GM23338 (cell line): ENCODE measurements around the gene CD164. TPM values are rescaled to one million over a fixed set of nuclear protein-coding genes. Genes with fewer than 3 reads are reported as not detected.

Source experiments
- ATAC-seq: fragments of 200-7000 bp; cut with Tn5 transposase; 3 replicates; pipeline ENCODE4 v1.9.1; 2020
- DNase-seq: peaks from one replicate; pipeline ENCODE4 v3.0.0-alpha.2; 2015; ENCODE audit warnings: low spot score
- H2AFZ ChIP-seq: fragments of 200-600 bp; sonication (generic); 2 replicates; pipeline ENCODE4 v1.8.0; 2016; ENCODE audit warnings: antibody characterized with exemption, mild to moderate bottlenecking, moderate library complexity
- H3F3A ChIP-seq: fragments of 200-600 bp; sonication (generic); replicated peaks from 2 replicates; pipeline ENCODE4 v1.8.0; 2017; ENCODE audit warnings: antibody characterized with exemption, mixed run types, low read depth
- H3K27ac ChIP-seq: fragments of 200-600 bp; sonication (generic); 2 replicates; pipeline ENCODE4 v1.6.1; 2016; ENCODE audit warnings: low read depth
- H3K27me3 ChIP-seq: fragments of 200-600 bp; sonication (generic); 2 replicates; pipeline ENCODE4 v1.8.0; 2016; ENCODE audit warnings: mild to moderate bottlenecking, mixed run types, moderate library complexity; ENCODE audit not compliant: insufficient read depth
- H3K36me3 ChIP-seq: fragments of 200-600 bp; sonication (generic); 2 replicates; pipeline ENCODE4 v1.8.0; 2016; ENCODE audit warnings: mild to moderate bottlenecking; ENCODE audit not compliant: insufficient read depth
- H3K4me1 ChIP-seq: fragments of 200-600 bp; sonication (generic); 2 replicates; pipeline ENCODE4 v1.8.0; 2016; ENCODE audit warnings: mild to moderate bottlenecking, moderate library complexity; ENCODE audit not compliant: insufficient read depth
- H3K4me2 ChIP-seq: fragments of 200-600 bp; sonication (generic); 2 replicates; pipeline ENCODE4 v1.7.1; 2017; ENCODE audit warnings: mixed run types
- H3K4me3 ChIP-seq: fragments of 200-600 bp; sonication (generic); 2 replicates; pipeline ENCODE4 v1.6.1; 2016; ENCODE audit warnings: mixed run types
- H3K79me2 ChIP-seq: fragments of 200-600 bp; sonication (generic); replicated peaks from 2 replicates; pipeline ENCODE4 v1.8.0; 2017; ENCODE audit warnings: mild to moderate bottlenecking; ENCODE audit not compliant: insufficient read depth
- H3K9me2 ChIP-seq: fragments of 200-600 bp; sonication (generic); 2 replicates; pipeline ENCODE4 v1.8.0; 2017; ENCODE audit not compliant: insufficient read depth
- H4K20me1 ChIP-seq: fragments of 200-600 bp; sonication (generic); replicated peaks from 2 replicates; pipeline ENCODE4 v1.8.0; 2017; ENCODE audit warnings: mild to moderate bottlenecking; ENCODE audit not compliant: insufficient read depth
- H3K27ac Mint-ChIP-seq: 2 replicates; pipeline ENCODE4 v1.8.0; 2020; ENCODE audit warnings: inconsistent platforms, mild to moderate bottlenecking, moderate library complexity, mixed read lengths
- H3K27me3 Mint-ChIP-seq: 3 replicates; pipeline ENCODE4 v1.8.0; 2022; ENCODE audit warnings: low read depth, mild to moderate bottlenecking, moderate library complexity, mixed read lengths, inconsistent platforms; ENCODE audit not compliant: insufficient read depth, poor library complexity
- H3K36me3 Mint-ChIP-seq: 3 replicates; pipeline ENCODE4 v1.8.0; 2021; ENCODE audit warnings: low read depth, mild to moderate bottlenecking, inconsistent platforms, moderate library complexity, mixed read lengths
- H3K4me1 Mint-ChIP-seq: 3 replicates; pipeline ENCODE4 v1.8.0; 2020; ENCODE audit warnings: mild to moderate bottlenecking, inconsistent platforms, mixed read lengths
- H3K4me3 Mint-ChIP-seq: 3 replicates; pipeline ENCODE4 v1.8.0; 2021; ENCODE audit warnings: moderate library complexity, mild to moderate bottlenecking, inconsistent platforms, mixed read lengths
- H3K9me3 Mint-ChIP-seq: 3 replicates; pipeline ENCODE4 v1.8.0; 2020; ENCODE audit warnings: moderate library complexity, mild to moderate bottlenecking, inconsistent platforms, mixed read lengths
- CREB1 ChIP-seq: fragments of 250-450 bp; sonication (Bioruptor Pico); IDR thresholded peaks from 2 replicates; pipeline ENCODE4 v1.5.0; 2020; ENCODE audit warnings: low read depth, mild to moderate bottlenecking, moderate library complexity
- EZH2 ChIP-seq: fragments of 200-600 bp; sonication (generic); IDR thresholded peaks from one replicate; pipeline ENCODE4 v1.8.0; 2017; ENCODE audit warnings: antibody characterized with exemption, mild to moderate bottlenecking, low read depth; ENCODE audit not compliant: unreplicated experiment
- EZH2phosphoT487 ChIP-seq: fragments of 200-600 bp; sonication (generic); IDR thresholded peaks from one replicate; pipeline ENCODE4 v1.8.1; 2018; ENCODE audit warnings: antibody characterized with exemption; ENCODE audit not compliant: unreplicated experiment
- JUNB ChIP-seq: IDR thresholded peaks from one replicate; pipeline ENCODE4 v1.6.1; 2016; ENCODE audit warnings: antibody characterized with exemption; ENCODE audit not compliant: unreplicated experiment
- NANOG ChIP-seq: IDR thresholded peaks from 2 replicates; pipeline ENCODE4 v1.6.1; 2016; ENCODE audit warnings: antibody characterized with exemption, borderline replicate concordance
- POLR2AphosphoS5 ChIP-seq: IDR thresholded peaks from 2 replicates; pipeline ENCODE4 v1.6.1; 2016; ENCODE audit warnings: antibody characterized with exemption, low read depth
- STAT1 ChIP-seq: IDR thresholded peaks from one replicate; pipeline ENCODE4 v1.6.1; 2016; ENCODE audit warnings: antibody characterized with exemption; ENCODE audit not compliant: unreplicated experiment
- ZNF114 ChIP-seq: fragments of 250-450 bp; sonication (Bioruptor Pico); IDR thresholded peaks from 2 replicates; pipeline ENCODE4 v1.5.0; 2020; ENCODE audit warnings: mild to moderate bottlenecking, moderate library complexity
- ZNF331 ChIP-seq: fragments of 250-450 bp; sonication (Bioruptor Pico); IDR thresholded peaks from 2 replicates; pipeline ENCODE4 v1.5.0; 2020; ENCODE audit warnings: low read depth, mild to moderate bottlenecking, moderate library complexity
- polyA plus RNA-seq: library from polyadenylated mRNA; unstranded; fragments of >200 nt; fragmentation: Nextera tagmentation; extraction: Ambion mirVana; gene quantifications from 2 replicates; pipeline ENCODE4 v1.2.1, GENCODE V29; 2016
- total RNA-seq: library from RNA; depleted of rRNA; stranded (reverse); fragments of >200 nt; shearing (Covaris generic); gene quantifications from 2 replicates; pipeline ENCODE4 v1.2.3, GENCODE V29; 2014
- TF ChIP-seq, protein P1 (sequence below): IDR thresholded peaks from 2 replicates; pipeline ENCODE4 v1.6.1; 2016; ENCODE audit warnings: antibody characterized with exemption
- TF ChIP-seq, protein P2 (sequence below): IDR thresholded peaks from one replicate; pipeline ENCODE4 v1.6.1; 2018; ENCODE audit warnings: antibody characterized with exemption; ENCODE audit not compliant: unreplicated experiment
- TF ChIP-seq, protein P3 (sequence below), 2 experiments: fragments of 200-600 bp in 1 of 2; sonication (generic) in 1 of 2; conservative IDR thresholded peaks; 2 replicates each; pipeline versions ENCODE4 v1.5.1 to v1.6.1; 2016 to 2017; ENCODE audit warnings: antibody characterized with exemption in 2 of 2, low read depth in 2 of 2, mild to moderate bottlenecking in 2 of 2, moderate library complexity in 1 of 2

CD164 gene
- total and polyA plus RNA-seq, 2 experiments from 2014 or later: 81.0 to 83.8 TPM

- ATAC-seq: no peak
- H3K27me3 ChIP-seq: no peaks in the 10 kb centered on the region
These were observed 41.5 kb downstream of the CD164 start for GRCh38 chr6:109340811-109341210.

GRCh38 chr6:109339906-109340678, 42.2 kb downstream of the CD164 start:
- H3K36me3 Mint-ChIP-seq: no peaks in the 10 kb centered on the region
- peaks cover 9% of the 10 kb centered on the region for H3K4me1 Mint-ChIP-seq
- TF ChIP-seq POLR2AphosphoS5 (no peak), EZH2 (no peak), EZH2phosphoT487 (no peak), ZNF114 (CRISPR knock-in tag) (no peak), JUNB (no peak), NANOG (no peak), CREB1 (CRISPR knock-in tag) (no peak), ZNF331 (CRISPR knock-in tag) (no peak)
- TF ChIP-seq, protein P1, sequence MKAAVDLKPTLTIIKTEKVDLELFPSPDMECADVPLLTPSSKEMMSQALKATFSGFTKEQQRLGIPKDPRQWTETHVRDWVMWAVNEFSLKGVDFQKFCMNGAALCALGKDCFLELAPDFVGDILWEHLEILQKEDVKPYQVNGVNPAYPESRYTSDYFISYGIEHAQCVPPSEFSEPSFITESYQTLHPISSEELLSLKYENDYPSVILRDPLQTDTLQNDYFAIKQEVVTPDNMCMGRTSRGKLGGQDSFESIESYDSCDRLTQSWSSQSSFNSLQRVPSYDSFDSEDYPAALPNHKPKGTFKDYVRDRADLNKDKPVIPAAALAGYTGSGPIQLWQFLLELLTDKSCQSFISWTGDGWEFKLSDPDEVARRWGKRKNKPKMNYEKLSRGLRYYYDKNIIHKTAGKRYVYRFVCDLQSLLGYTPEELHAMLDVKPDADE: no peak
- TF ChIP-seq, protein P2, sequence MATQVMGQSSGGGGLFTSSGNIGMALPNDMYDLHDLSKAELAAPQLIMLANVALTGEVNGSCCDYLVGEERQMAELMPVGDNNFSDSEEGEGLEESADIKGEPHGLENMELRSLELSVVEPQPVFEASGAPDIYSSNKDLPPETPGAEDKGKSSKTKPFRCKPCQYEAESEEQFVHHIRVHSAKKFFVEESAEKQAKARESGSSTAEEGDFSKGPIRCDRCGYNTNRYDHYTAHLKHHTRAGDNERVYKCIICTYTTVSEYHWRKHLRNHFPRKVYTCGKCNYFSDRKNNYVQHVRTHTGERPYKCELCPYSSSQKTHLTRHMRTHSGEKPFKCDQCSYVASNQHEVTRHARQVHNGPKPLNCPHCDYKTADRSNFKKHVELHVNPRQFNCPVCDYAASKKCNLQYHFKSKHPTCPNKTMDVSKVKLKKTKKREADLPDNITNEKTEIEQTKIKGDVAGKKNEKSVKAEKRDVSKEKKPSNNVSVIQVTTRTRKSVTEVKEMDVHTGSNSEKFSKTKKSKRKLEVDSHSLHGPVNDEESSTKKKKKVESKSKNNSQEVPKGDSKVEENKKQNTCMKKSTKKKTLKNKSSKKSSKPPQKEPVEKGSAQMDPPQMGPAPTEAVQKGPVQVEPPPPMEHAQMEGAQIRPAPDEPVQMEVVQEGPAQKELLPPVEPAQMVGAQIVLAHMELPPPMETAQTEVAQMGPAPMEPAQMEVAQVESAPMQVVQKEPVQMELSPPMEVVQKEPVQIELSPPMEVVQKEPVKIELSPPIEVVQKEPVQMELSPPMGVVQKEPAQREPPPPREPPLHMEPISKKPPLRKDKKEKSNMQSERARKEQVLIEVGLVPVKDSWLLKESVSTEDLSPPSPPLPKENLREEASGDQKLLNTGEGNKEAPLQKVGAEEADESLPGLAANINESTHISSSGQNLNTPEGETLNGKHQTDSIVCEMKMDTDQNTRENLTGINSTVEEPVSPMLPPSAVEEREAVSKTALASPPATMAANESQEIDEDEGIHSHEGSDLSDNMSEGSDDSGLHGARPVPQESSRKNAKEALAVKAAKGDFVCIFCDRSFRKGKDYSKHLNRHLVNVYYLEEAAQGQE: no peak
- TF ChIP-seq, protein P3, sequence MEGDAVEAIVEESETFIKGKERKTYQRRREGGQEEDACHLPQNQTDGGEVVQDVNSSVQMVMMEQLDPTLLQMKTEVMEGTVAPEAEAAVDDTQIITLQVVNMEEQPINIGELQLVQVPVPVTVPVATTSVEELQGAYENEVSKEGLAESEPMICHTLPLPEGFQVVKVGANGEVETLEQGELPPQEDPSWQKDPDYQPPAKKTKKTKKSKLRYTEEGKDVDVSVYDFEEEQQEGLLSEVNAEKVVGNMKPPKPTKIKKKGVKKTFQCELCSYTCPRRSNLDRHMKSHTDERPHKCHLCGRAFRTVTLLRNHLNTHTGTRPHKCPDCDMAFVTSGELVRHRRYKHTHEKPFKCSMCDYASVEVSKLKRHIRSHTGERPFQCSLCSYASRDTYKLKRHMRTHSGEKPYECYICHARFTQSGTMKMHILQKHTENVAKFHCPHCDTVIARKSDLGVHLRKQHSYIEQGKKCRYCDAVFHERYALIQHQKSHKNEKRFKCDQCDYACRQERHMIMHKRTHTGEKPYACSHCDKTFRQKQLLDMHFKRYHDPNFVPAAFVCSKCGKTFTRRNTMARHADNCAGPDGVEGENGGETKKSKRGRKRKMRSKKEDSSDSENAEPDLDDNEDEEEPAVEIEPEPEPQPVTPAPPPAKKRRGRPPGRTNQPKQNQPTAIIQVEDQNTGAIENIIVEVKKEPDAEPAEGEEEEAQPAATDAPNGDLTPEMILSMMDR (conservative IDR thresholded peaks at IDR 0.05; ENCODE audit: low read depth in 2 of 2): no peak

More at GRCh38 chr6:109340811-109341210, 41.5 kb downstream of the CD164 start:
- H3K4me3 Mint-ChIP-seq: no peak overlapping the region
- Histone ChIP-seq H3K27ac (no peak overlapping the region), H3K9me2 (no peaks in the 10 kb centered on the region), H3K4me1 (no peaks in the 10 kb centered on the region), H2AFZ (no peak overlapping the region), H3K4me2 (no peak overlapping the region), H4K20me1 (no peaks in the 10 kb centered on the region), H3F3A (no peaks in the 10 kb centered on the region), H3K36me3 (no peaks in the 10 kb centered on the region), H3K79me2 (no peaks in the 10 kb centered on the region), H3K4me3 (no peak overlapping the region)
- no peaks in the 10 kb centered on the region for H3K9me3 Mint-ChIP-seq
- H3K27me3 Mint-ChIP-seq: peaks cover 5% of the 10 kb centered on the region
- no peak overlapping the region for H3K27ac Mint-ChIP-seq
- no peak for TF ChIP-seq ZNF114 (CRISPR knock-in tag)
- no peak for TF ChIP-seq STAT1
- TF ChIP-seq, protein P3 (conservative IDR thresholded peaks at IDR 0.05; ENCODE audit: low read depth in 2 of 2): no peak
- TF ChIP-seq CREB1 (CRISPR knock-in tag): no peak
- H3K36me3 Mint-ChIP-seq: no peaks in the 10 kb centered on the region
- DNase-seq: no peak
- peaks cover 9% of the 10 kb centered on the region for H3K4me1 Mint-ChIP-seq

More at GRCh38 chr6:109339906-109340678, 42.2 kb downstream of the CD164 start:
- Histone ChIP-seq H3K36me3 (no peaks in the 10 kb centered on the region), H3K4me2 (no peak overlapping the region), H3K4me1 (no peaks in the 10 kb centered on the region), H2AFZ (no peak overlapping the region), H3K79me2 (no peaks in the 10 kb centered on the region), H3K4me3 (no peak overlapping the region), H3F3A (no peaks in the 10 kb centered on the region), H4K20me1 (no peaks in the 10 kb centered on the region), H3K27ac (no peak overlapping the region), H3K27me3 (no peaks in the 10 kb centered on the region), H3K9me2 (no peaks in the 10 kb centered on the region)
- Mint-ChIP-seq H3K27me3 (peaks cover 5% of the 10 kb centered on the region), H3K27ac (no peak overlapping the region), H3K4me3 (no peak overlapping the region), H3K9me3 (no peaks in the 10 kb centered on the region)
- ATAC-seq: no peak
- no peak for DNase-seq
